Mononuclear cell (primary cell): ENCODE data around the gene ME3. TPM values are rescaled to one million over a fixed set of nuclear protein-coding genes. Genes with fewer than 3 reads are reported as not detected.
"Not testable (repeated sequence)": the region's sequence is repeated elsewhere in the genome, so short reads cannot be mapped to it uniquely, and the experiment has no call there.

Experiments
- H3K27me3 ChIP-seq: 2 replicates; pipeline ENCODE4 v1.6.0; 2011; ENCODE audit warnings: low read length, control low read depth; ENCODE audit not compliant: insufficient read depth
- H3K4me1 ChIP-seq: 2 replicates; pipeline ENCODE4 v1.5.1; 2011; ENCODE audit warnings: mild to moderate bottlenecking, low read length, control low read depth; ENCODE audit not compliant: insufficient read depth
- H3K4me3 ChIP-seq: 2 replicates; pipeline ENCODE4 v1.5.1; 2011; ENCODE audit warnings: mild to moderate bottlenecking, low read length, moderate library complexity
- H3K9me3 ChIP-seq: 2 replicates; pipeline ENCODE4 v1.5.1; 2011; ENCODE audit warnings: low read depth, mild to moderate bottlenecking, control low read depth, low read length
- total RNA-seq: library from RNA; depleted of rRNA; stranded (reverse); fragments of >200 nt; gene quantifications from one replicate; pipeline ENCODE4 v1.2.3, GENCODE V29; 2012

ME3 gene
- total RNA-seq, 1 donor = 4.2 TPM

DNA sequence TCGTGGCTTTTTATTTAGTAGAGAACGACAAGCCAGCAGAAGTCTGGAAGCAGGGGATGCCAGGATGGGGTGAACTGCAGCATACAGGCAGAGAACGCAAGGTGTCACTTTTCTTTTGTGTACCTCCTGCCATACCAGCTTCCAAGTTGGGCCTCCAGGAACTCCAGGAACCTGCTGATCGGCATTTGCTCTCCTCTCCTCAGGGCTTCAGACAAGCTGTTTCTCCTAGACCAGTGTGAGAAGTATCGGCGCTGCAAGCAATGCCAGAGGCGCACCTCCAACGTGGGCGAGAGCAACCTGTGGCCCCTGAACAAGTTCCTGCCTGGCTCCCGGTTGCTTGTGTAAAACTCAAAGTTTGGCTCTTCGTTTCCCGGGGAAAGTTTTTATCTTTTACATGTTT is 250.0 kb downstream of the ME3 start:
- no peaks in the 10 kb centered on the region for H3K27me3 ChIP-seq
- H3K9me3 ChIP-seq = peaks cover 5% of the 10 kb centered on the region
- H3K4me1 ChIP-seq = no peaks in the 10 kb centered on the region
- H3K4me3 ChIP-seq = no peak overlapping the region

DNA sequence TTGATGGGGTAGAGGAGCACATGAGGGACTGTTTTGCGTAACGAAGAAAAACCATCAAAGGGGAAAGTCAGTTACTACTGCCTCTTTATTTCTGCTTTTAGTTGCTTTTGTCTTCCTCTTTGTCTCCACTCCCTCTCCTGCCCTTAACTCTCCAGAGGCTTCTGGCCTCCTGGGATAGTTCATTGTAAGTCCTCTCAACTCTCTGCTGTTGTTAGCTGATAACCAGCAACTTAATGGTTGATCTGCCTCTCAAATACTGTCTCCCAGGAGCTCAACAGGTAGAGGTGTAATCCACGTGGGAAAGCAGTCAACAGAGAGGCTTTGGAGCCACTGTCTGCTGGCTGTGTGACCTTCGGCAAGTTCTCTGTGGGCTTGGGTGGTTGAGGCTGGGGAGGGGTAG is 250.5 kb downstream of the ME3 start:
- no peaks in the 10 kb centered on the region for H3K27me3 ChIP-seq
- H3K4me1 ChIP-seq = peaks cover under 1% of the 10 kb centered on the region
- H3K9me3 ChIP-seq = peaks cover 5% of the 10 kb centered on the region

DNA sequence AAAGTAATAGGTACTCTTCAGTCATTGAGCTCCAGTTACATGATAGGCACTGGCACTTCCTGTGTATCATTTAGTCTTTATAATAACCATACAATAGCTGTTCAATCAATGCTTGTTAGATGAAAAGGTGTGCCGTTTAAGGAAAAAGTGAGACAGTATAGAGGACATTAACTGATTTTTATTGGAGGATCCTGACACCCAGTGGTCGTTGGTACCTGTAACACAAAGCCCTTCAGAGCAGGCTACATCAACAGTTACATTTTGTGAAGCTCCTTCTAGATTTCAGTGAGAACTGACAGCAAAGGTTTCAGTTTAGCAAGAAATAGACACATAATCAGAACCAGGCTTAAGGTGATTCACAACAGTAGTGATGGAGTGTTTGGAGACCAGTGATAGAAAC is 253.5 kb downstream of the ME3 start:
- H3K9me3 ChIP-seq = no peaks in the 10 kb centered on the region
- H3K4me3 ChIP-seq = no peak overlapping the region
- H3K27me3 ChIP-seq = no peaks in the 10 kb centered on the region
- H3K4me1 ChIP-seq = peaks cover 4% of the 10 kb centered on the region

More for the DNA sequence above, 250.5 kb downstream of the ME3 start:
- H3K4me3 ChIP-seq = no peak overlapping the region

DNA sequence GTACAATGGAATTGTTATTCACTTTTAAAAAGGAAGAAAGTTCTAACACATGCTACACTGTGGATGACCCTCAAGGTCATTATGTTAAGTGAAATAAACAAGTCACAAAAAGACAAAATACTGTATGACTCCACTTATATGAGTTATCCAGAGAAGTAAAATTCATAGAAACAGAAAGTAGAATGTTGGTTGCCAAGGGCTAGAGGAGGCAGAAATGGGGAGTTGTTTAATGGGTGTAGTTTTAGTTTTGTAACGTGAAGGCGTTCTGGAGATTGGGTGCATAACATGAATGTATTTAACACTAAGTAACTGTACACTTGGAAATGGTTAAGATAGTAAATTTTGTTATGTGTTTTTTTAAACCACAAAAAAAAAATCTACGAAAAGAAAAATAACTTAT is 253.9 kb downstream of the ME3 start:
- no peaks in the 10 kb centered on the region for H3K9me3 ChIP-seq
- H3K4me1 ChIP-seq = peaks cover 4% of the 10 kb centered on the region
- H3K4me3 ChIP-seq = no peak overlapping the region
- no peaks in the 10 kb centered on the region for H3K27me3 ChIP-seq

DNA sequence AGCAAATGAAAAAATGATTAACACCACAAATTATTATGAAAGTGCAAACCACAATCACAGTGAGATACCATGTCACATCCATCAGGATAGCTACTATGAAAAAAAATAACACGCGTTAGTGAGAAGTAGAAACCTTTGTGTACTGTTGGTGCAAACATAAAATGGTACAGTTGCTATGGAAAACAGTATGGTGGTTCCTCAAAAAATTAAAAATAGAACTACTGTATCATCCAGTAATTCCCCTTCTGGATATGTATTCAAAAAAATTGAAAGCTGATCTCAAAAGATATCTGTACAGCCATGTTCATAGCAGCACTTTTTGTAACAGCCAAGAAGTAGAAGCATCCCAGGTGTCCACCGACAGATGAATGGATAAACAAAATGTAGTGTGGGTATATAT is 254.3 kb downstream of the ME3 start:
- Histone ChIP-seq H3K4me1 (peaks cover 4% of the 10 kb centered on the region), H3K9me3 (no peaks in the 10 kb centered on the region), H3K4me3 (no peak overlapping the region), H3K27me3 (no peaks in the 10 kb centered on the region)

DNA sequence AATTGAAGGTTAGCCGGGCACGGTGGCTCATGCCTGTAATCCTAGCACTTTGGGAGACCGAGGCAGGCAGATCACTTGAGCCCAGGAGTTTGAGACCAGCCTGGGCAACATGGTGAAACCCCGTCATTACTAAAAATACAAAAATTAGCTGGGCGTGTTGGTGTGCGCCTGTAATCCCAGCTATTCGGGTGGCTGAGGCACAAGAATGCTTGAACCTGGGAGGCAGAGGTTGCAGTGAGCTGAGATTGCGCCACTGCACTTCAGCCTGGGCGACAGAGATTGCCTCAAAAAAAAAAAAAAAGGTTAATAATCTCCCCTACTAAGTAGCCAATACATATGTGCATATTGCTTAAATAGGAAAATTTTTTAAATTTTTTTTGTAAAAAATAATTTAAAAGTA is 255.5 kb downstream of the ME3 start:
- H3K27me3 ChIP-seq, H3K4me3 ChIP-seq, H3K9me3 ChIP-seq, H3K4me1 ChIP-seq: not testable (repeated sequence)

DNA sequence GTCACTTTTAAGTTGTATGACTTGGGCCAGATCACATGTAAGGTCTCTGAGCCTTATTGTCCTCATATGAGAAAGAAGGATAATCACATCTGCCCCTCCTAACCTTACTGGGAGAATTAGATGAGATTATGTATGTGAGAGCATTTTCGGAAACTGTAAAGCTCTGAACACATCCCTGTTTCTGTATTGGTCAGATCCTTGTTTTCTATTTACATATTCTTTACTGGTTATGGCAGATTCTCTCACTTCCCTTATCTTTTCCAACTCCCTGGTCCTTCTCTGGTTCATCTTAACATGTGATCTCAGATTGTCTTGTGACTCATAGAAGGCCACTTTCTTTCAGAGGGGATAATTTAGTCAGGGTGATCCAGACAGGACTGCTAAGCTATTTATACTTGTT is 255.9 kb downstream of the ME3 start:
- H3K4me1 ChIP-seq = peaks cover 4% of the 10 kb centered on the region
- no peaks in the 10 kb centered on the region for H3K27me3 ChIP-seq
- H3K9me3 ChIP-seq = no peaks in the 10 kb centered on the region
- no peak overlapping the region for H3K4me3 ChIP-seq

DNA sequence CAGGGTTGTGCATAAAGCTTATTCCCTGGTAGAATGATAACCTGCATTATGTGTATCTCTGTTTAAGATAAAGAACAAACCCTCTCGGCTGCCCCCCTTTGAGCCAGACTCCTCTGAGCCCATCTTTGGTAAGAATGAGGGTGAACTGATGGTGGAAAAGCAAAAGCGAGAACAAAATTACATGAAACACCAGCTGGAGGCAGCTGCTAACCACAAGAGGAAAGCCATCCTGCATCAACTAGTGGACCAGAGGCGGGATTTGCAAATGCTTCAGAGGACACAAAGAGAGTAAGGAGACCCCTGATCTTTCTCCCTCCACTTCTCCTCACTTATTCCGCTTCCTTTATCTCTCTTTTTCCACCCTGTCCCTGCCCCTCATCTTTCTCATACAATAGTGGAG is 257.4 kb downstream of the ME3 start:
- Histone ChIP-seq H3K4me1 (peaks cover 4% of the 10 kb centered on the region), H3K27me3 (no peaks in the 10 kb centered on the region), H3K4me3 (no peak overlapping the region), H3K9me3 (no peaks in the 10 kb centered on the region)

DNA sequence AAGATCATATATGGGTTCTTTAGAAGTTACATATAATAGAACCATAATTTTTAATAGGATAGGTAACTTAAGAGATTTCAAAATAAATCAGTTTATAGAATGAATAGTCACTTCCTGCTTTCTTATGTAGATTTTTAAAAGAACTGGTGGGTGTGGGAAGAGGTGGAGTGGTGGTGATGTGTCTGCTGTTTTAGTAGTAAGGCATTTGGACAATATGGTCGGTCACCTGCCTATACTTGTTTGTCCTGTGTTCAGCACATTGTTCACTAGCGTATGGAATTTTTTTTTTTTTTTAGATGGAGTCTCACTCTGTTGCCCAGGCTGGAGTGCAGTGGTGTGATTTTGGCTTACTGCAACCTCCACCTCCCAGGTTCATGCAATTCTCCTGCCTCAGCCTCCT is 258.4 kb downstream of the ME3 start:
- Histone ChIP-seq H3K27me3 (no peaks in the 10 kb centered on the region), H3K4me3 (no peak overlapping the region), H3K4me1 (peaks cover 4% of the 10 kb centered on the region), H3K9me3 (no peaks in the 10 kb centered on the region)

DNA sequence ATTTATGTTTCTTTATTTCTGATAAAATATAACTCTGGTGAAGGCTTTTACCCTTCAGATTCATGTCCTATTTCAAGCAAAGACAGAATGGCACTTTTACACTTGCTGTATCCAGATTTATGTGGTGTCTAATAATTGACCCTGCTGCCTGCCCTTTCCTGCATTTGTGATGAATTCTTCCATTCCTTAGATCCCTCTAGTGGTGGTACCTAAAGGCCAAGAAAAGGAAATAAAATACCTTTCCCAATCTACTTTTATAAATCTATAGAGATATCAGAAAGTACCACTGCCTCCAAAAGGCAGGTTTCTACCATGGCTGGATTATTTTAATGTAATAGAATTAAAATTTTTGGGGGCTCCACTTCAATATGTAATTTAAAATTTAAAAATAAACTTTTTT is 263.6 kb downstream of the ME3 start:
- H3K9me3 ChIP-seq = no peaks in the 10 kb centered on the region
- H3K27me3 ChIP-seq = no peaks in the 10 kb centered on the region
- H3K4me1 ChIP-seq = no peaks in the 10 kb centered on the region
- no peak overlapping the region for H3K4me3 ChIP-seq

DNA sequence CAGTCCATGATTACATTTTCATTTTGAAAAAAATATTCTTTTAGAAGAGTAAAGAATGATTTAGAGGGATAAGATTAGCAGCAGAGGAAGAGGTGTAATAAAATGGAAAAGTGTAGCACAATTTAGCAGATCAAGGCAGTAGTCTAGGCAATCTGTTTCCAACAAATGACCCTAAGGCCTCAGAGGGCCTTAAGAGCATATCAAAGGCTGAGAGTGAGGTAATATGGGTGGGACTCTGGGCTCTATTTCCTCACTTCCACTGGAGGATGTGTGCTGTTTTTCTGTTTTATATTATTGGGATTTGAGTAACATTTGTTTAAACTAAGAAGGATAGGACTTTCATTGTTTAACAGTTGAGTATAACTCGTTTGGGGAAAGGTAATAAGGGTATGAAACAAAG is 269.0 kb downstream of the ME3 start:
- Histone ChIP-seq H3K4me3 (no peak overlapping the region), H3K9me3 (no peaks in the 10 kb centered on the region), H3K4me1 (no peaks in the 10 kb centered on the region), H3K27me3 (no peaks in the 10 kb centered on the region)

DNA sequence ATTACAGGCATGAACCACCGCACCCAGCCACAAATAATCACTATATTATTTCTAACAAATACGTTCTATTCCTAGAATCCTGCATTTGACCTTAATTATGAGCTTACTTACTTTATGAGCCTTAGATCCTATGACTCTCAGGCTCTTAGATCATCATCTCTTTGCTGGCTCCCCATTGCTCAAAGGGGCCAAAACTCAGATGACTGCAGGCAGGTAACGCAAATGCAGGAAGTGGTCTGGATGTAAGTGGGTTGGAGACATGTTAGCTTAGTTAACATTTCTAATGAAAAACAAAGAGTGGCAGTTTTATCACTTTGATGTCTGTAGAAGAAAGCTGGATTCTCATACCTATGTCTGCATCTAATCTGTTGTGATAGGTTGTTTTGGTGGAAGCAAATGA is 274.3 kb downstream of the ME3 start:
- Histone ChIP-seq H3K4me3 (no peak overlapping the region), H3K27me3 (no peaks in the 10 kb centered on the region), H3K4me1 (no peaks in the 10 kb centered on the region), H3K9me3 (no peaks in the 10 kb centered on the region)

DNA sequence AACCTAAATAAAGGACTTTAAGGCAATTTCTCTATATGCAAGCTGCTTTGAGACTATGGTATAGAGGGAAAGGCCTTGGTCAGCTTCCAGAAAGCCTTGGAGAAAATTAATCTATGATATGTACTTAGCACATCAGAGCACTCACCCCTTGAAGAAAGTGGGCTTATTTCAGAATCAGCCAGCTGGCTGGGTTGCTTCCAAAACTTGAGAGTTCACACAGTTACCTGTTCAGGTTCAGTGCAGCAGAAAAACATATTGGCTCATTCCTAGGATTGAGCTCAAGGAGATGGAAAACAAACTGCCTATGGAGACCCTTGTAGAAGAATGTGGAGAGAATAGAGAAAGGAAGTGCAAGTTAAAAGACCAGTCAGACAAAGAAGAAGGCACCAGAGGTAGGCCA is 275.1 kb downstream of the ME3 start:
- Histone ChIP-seq H3K27me3 (no peaks in the 10 kb centered on the region), H3K4me1 (no peaks in the 10 kb centered on the region), H3K4me3 (no peak overlapping the region), H3K9me3 (no peaks in the 10 kb centered on the region)

DNA sequence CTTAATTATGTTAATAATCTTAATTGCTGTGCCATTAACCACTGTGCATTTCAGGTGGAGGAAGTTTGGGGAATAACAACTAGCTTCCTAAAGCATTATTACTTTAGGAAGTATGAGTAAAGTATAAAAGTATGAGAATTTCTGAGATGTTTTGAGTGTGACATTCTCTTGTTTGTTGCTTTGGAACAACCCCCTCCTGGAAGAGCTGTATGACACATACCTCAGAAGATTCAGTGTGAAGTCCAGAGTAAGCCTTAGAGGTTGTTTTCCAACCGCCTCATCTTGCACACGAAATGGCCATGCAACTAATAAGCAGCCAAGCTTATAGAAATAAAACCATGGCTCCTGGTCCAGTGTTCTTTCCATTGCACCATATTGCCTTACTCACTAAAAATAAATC is 276.0 kb downstream of the ME3 start:
- no peaks in the 10 kb centered on the region for H3K27me3 ChIP-seq
- H3K4me3 ChIP-seq = no peak overlapping the region
- no peaks in the 10 kb centered on the region for H3K4me1 ChIP-seq
- no peaks in the 10 kb centered on the region for H3K9me3 ChIP-seq

DNA sequence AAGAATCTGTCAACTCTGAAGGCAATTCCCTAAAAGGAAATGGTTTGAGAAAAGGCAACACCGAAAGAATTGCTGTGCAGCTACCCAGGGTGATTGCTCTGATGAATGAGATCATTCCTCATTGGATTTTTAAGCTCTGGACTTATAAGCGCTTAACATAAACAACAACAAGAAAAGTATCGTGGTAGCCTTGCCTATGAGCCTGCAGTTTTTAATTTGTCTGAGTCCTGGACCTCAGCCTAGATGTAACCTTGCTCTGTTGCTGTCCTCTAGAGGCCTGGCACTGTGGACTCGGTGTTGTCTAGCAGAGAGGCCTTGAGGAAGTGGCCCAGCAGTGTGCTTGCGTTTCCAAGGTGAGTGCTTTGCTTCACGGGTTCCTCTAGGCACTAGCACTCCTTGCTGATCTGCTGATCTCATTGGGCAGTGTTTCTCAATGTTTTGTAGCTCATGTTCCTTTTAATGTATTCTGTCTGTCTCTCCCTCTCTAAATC is 277.3 kb downstream of the ME3 start:
- no peaks in the 10 kb centered on the region for H3K4me1 ChIP-seq
- H3K27me3 ChIP-seq = no peaks in the 10 kb centered on the region
- H3K9me3 ChIP-seq = no peaks in the 10 kb centered on the region
- no peak overlapping the region for H3K4me3 ChIP-seq
